NCI-H510A (cell line): ENCODE results near the gene SPEG.
A peak's percentile ranks its signal among the peaks of the same experiment; 100 is the strongest.

Source experiments
- DNase-seq: peaks from one replicate; lab custom pipeline; 2025; lab: John Stamatoyannopoulos, UW

The SPEG gene

GRCh38 chr2:219478916-219479315 is 44.3 kb downstream of the SPEG start:
- no peak for DNase-seq

GRCh38 chr2:219480004-219480403 is 45.4 kb downstream of the SPEG start:
- no peak for DNase-seq

- DNase-seq: no peak
Measured at GRCh38 chr2:219482674-219483405, 48.2 kb downstream of the SPEG start.

- DNase-seq: no peak
Measured at GRCh38 chr2:219483451-219484342, 49.1 kb downstream of the SPEG start.

- DNase-seq: no peak
Measured at GRCh38 chr2:219484343-219485200, 49.9 kb downstream of the SPEG start.

- no peak for DNase-seq
Measured at GRCh38 chr2:219485201-219485580, 50.5 kb downstream of the SPEG start.

- peak; percentile 33 for DNase-seq
Measured at GRCh38 chr2:219486380-219486959, 51.8 kb downstream of the SPEG start.

GRCh38 chr2:219488149-219488843 is 53.7 kb downstream of the SPEG start:
- no peak for DNase-seq

GRCh38 chr2:219488844-219489194 is 54.2 kb downstream of the SPEG start:
- no peak for DNase-seq

- no peak for DNase-seq
Measured at GRCh38 chr2:219489315-219489714, 54.7 kb downstream of the SPEG start.

- no peak for DNase-seq
Measured at GRCh38 chr2:219490186-219490585, 55.5 kb downstream of the SPEG start.

- no peak for DNase-seq
Measured at GRCh38 chr2:219490600-219491130, 56.0 kb downstream of the SPEG start.

GRCh38 chr2:219491278-219491963 is 56.8 kb downstream of the SPEG start:
- DNase-seq: no peak

- DNase-seq: no peak
Measured at GRCh38 chr2:219492575-219492974, 57.9 kb downstream of the SPEG start.

GRCh38 chr2:219493086-219493485 is 58.4 kb downstream of the SPEG start:
- no peak for DNase-seq

GRCh38 chr2:219494952-219495530 is 60.4 kb downstream of the SPEG start:
- no peak for DNase-seq

- peak; percentile 36 for DNase-seq
Measured at GRCh38 chr2:219495531-219496122, 61.0 kb downstream of the SPEG start.

GRCh38 chr2:219496247-219496824 is 61.7 kb downstream of the SPEG start:
- DNase-seq: no peak

- DNase-seq: no peak
Measured at GRCh38 chr2:219496825-219497494, 62.3 kb downstream of the SPEG start.
